GM21526 (cell line): ENCODE data around the gene ANG.
"Not testable (repeated sequence)": the region's sequence is repeated elsewhere in the genome, so short reads cannot be mapped to it uniquely, and the experiment has no call there.

Experiments
- ATAC-seq: cut with Tn5 transposase; IDR thresholded peaks from one replicate; pipeline ENCODE4 v1.9.1; 2021; ENCODE audit warnings: moderate library complexity; ENCODE audit not compliant: unreplicated experiment, low FRiP score

ANG gene

GRCh38 chr14:20696764-20697163 lies 8.2 kb downstream of the ANG start:
- ATAC-seq: no peak

- ATAC-seq: no peak
Observed at GRCh38 chr14:20697273-20698017, 8.9 kb downstream of the ANG start.

- no peak for ATAC-seq
Observed at GRCh38 chr14:20698018-20698329, 9.4 kb downstream of the ANG start.

- ATAC-seq: no peak
Observed at GRCh38 chr14:20698934-20699333, 10.4 kb downstream of the ANG start.

GRCh38 chr14:20699931-20700330 lies 11.4 kb downstream of the ANG start:
- ATAC-seq: no peak

GRCh38 chr14:20700965-20701364 lies 12.4 kb downstream of the ANG start:
- ATAC-seq: not testable (repeated sequence)

GRCh38 chr14:20706657-20707355 lies 18.2 kb downstream of the ANG start:
- ATAC-seq: no peak

- no peak for ATAC-seq
Observed at GRCh38 chr14:20707622-20708021, 19.1 kb downstream of the ANG start.

GRCh38 chr14:20711261-20711660 lies 22.7 kb downstream of the ANG start:
- no peak for ATAC-seq

- ATAC-seq: no peak
Observed at GRCh38 chr14:20711685-20712084, 23.1 kb downstream of the ANG start.

GRCh38 chr14:20712904-20713303 lies 24.3 kb downstream of the ANG start:
- no peak for ATAC-seq

GRCh38 chr14:20714593-20715250 lies 26.2 kb downstream of the ANG start:
- ATAC-seq: no peak

GRCh38 chr14:20719777-20720176 lies 31.2 kb downstream of the ANG start:
- ATAC-seq: no peak

GRCh38 chr14:20720741-20721140 lies 32.2 kb downstream of the ANG start:
- ATAC-seq: no peak

- ATAC-seq: no peak
Observed at GRCh38 chr14:20722016-20722415, 33.5 kb downstream of the ANG start.

- no peak for ATAC-seq
Observed at GRCh38 chr14:20723488-20723887, 34.9 kb downstream of the ANG start.

GRCh38 chr14:20726121-20726520 lies 37.6 kb downstream of the ANG start:
- not testable (repeated sequence) for ATAC-seq

- ATAC-seq: no peak
Observed at GRCh38 chr14:20726531-20726930, 38.0 kb downstream of the ANG start.

- ATAC-seq: no peak
Observed at GRCh38 chr14:20730891-20731290, 42.3 kb downstream of the ANG start.

GRCh38 chr14:20732477-20732876 lies 43.9 kb downstream of the ANG start:
- no peak for ATAC-seq

- ATAC-seq: no peak
Observed at GRCh38 chr14:20732979-20733635, 44.5 kb downstream of the ANG start.
